ENCODE measurements around the gene MRPL24. TPM values are rescaled to one million over a fixed set of nuclear protein-coding genes. Genes with fewer than 3 reads are reported as not detected.

MRPL24 gene
- total RNA-seq, 2 experiments from 2014 or later, result 55.3 to 56.6 TPM

DNA sequence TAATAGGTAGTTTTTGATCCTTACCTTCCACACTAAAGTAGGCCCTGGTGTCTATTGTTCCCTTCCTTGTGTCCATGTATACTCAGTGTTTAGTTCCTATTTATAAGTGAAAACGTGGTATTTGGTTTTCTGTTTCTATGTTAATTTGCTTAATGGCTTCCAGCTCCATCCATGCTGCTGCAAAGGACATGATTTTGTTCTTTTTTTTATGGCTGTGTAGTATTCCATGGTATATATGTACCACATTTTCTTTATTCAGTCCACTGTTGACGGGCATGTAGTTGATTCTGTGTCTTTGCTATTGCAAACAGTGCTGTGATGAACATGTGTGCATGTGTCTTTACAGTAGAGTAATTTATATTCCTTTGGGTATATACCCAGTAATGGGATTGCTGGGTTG lies 47.2 kb upstream of the MRPL24 start:
- no peak for TF ChIP-seq EZH2phosphoT487 (IDR thresholded peaks at IDR 0.05; ENCODE audit: borderline replicate concordance, low read depth, low read length)
- H3K27ac ChIP-seq (ENCODE audit: low read depth, low read length, poor library complexity, severe bottlenecking), result no peak overlapping the region
- H3K36me3 ChIP-seq (ENCODE audit: insufficient read depth, low read length), result peaks cover 91% of the 10 kb centered on the region
- no peak for DNase-seq (ENCODE audit: low spot score)
- no peak overlapping the region for H2AFZ ChIP-seq (ENCODE audit: low read length)
- POLR2A ChIA-PET, result interaction anchor here (0.7 kb wide), 1 partner anchor 50 kb away, joined by 4 read pairs; no protein-coding TSS in a partner anchor
- CTCF ChIA-PET (ENCODE audit: unreplicated experiment), result no interaction called here
- H3K4me1 ChIP-seq (ENCODE audit: insufficient read depth, low read length, poor library complexity, severe bottlenecking), result no peaks in the 10 kb centered on the region
- intact Hi-C loops (cut with micrococcal nuclease; ENCODE audit: unreplicated experiment), result no loop called here
- BruUV-seq (replicated peaks), result no TSS peak
- no peaks in the 10 kb centered on the region for H3K9me3 ChIP-seq (ENCODE audit: low read length)
- H3K79me2 ChIP-seq (ENCODE audit: insufficient read depth, low read depth, low read length), result no peaks in the 10 kb centered on the region
- H3K4me3 ChIP-seq (ENCODE audit: low read depth, low read length, poor library complexity, severe bottlenecking), result no peak overlapping the region
- H3K4me2 ChIP-seq (ENCODE audit: low read length), result no peak overlapping the region
- H4K20me1 ChIP-seq (ENCODE audit: insufficient read depth, low read length), result no peaks in the 10 kb centered on the region
- no peaks in the 10 kb centered on the region for H3K9me2 ChIP-seq (ENCODE audit: insufficient read depth, low read length)

GRCh38 chr1:156786640-156787039 lies 45.8 kb upstream of the MRPL24 start:
- H2AFZ ChIP-seq (ENCODE audit: low read length), result no peak overlapping the region
- peaks cover 91% of the 10 kb centered on the region for H3K36me3 ChIP-seq (ENCODE audit: insufficient read depth, low read length)
- peaks cover 6% of the 10 kb centered on the region for H3K79me2 ChIP-seq (ENCODE audit: insufficient read depth, low read depth, low read length)
- H3K4me2 ChIP-seq (ENCODE audit: low read length), result no peak overlapping the region
- no peaks in the 10 kb centered on the region for H3K4me1 ChIP-seq (ENCODE audit: insufficient read depth, low read length, poor library complexity, severe bottlenecking)
- DNase-seq (ENCODE audit: low spot score), result no peak
- no peaks in the 10 kb centered on the region for H4K20me1 ChIP-seq (ENCODE audit: insufficient read depth, low read length)
- TF ChIP-seq CTCF (conservative IDR thresholded peaks at IDR 0.05; ENCODE audit: low read length), result no peak
- no peak for TF ChIP-seq EZH2phosphoT487 (IDR thresholded peaks at IDR 0.05; ENCODE audit: borderline replicate concordance, low read depth, low read length)
- H3K9me2 ChIP-seq (ENCODE audit: insufficient read depth, low read length), result no peaks in the 10 kb centered on the region
- no peak overlapping the region for H3K4me3 ChIP-seq (ENCODE audit: low read depth, low read length, poor library complexity, severe bottlenecking)
- no peak overlapping the region for H3K27ac ChIP-seq (ENCODE audit: low read depth, low read length, poor library complexity, severe bottlenecking)
- H3K9me3 ChIP-seq (ENCODE audit: low read length), result no peaks in the 10 kb centered on the region
- ChIA-PET POLR2A (no interaction called here), CTCF (ENCODE audit: unreplicated experiment) (interaction anchor here (0.6 kb wide), 1 partner anchor 61 kb away, joined by 3 read pairs; no protein-coding TSS in a partner anchor)
- BruUV-seq (replicated peaks), result no TSS peak
- intact Hi-C loops (cut with micrococcal nuclease; ENCODE audit: unreplicated experiment), result no loop called here

GRCh38 chr1:156785458-156785857 lies 44.6 kb upstream of the MRPL24 start:
- POLR2A ChIA-PET, result interaction anchor here (0.6 to 2.2 kb wide), 2 partner anchors 15 to 33 kb away, joined by 3 to 7 read pairs; no protein-coding TSS in a partner anchor
- peaks cover 91% of the 10 kb centered on the region for H3K36me3 ChIP-seq (ENCODE audit: insufficient read depth, low read length)
- H3K79me2 ChIP-seq (ENCODE audit: insufficient read depth, low read depth, low read length), result peaks cover 18% of the 10 kb centered on the region

More at GRCh38 chr1:156785458-156785857, 44.6 kb upstream of the MRPL24 start:
- H3K4me1 ChIP-seq (ENCODE audit: insufficient read depth, low read length, poor library complexity, severe bottlenecking), result no peaks in the 10 kb centered on the region
- H3K27ac ChIP-seq (ENCODE audit: low read depth, low read length, poor library complexity, severe bottlenecking), result no peak overlapping the region
- intact Hi-C loops (cut with micrococcal nuclease; ENCODE audit: unreplicated experiment), result no loop called here
- no peaks in the 10 kb centered on the region for H3K9me2 ChIP-seq (ENCODE audit: insufficient read depth, low read length)
- no peak overlapping the region for H3K4me3 ChIP-seq (ENCODE audit: low read depth, low read length, poor library complexity, severe bottlenecking)
- no peaks in the 10 kb centered on the region for H3K9me3 ChIP-seq (ENCODE audit: low read length)
- H2AFZ ChIP-seq (ENCODE audit: low read length), result no peak overlapping the region
- CTCF ChIA-PET (ENCODE audit: unreplicated experiment), result no interaction called here
- TF ChIP-seq EZH2phosphoT487 (IDR thresholded peaks at IDR 0.05; ENCODE audit: borderline replicate concordance, low read depth, low read length) (no peak), CTCF (conservative IDR thresholded peaks at IDR 0.05; ENCODE audit: low read length) (no peak)
- BruUV-seq (replicated peaks), result no TSS peak
- no peaks in the 10 kb centered on the region for H4K20me1 ChIP-seq (ENCODE audit: insufficient read depth, low read length)
- no peak overlapping the region for H3K4me2 ChIP-seq (ENCODE audit: low read length)
- no peak for DNase-seq (ENCODE audit: low spot score)
